Measurements from ENCODE around the gene SREK1IP1. TPM values are rescaled to one million over a fixed set of nuclear protein-coding genes. Genes with fewer than 3 reads are reported as not detected.

The SREK1IP1 gene
- total RNA-seq, 6 experiments from 2014 or later: 4.2 to 9.9 (median 7.3) TPM

GRCh38 chr5:64773533-64773932, 5.0 kb upstream of the SREK1IP1 start:
- no peak for ATAC-seq
- no peak for TF ChIP-seq POLR2A (IDR thresholded peaks at IDR 0.05)
- TF ChIP-seq CTCF (IDR thresholded peaks at IDR 0.05): no peak
- peaks cover 0 to 14% (median 8%) of the 10 kb centered on the region in 4 donors for H3K4me1 ChIP-seq
- H3K27ac ChIP-seq: no peak overlapping the region
- WGBS (ENCODE audit: insufficient coverage, low coverage, low lambda C conversion rate, missing lambda C conversion rate): 44% methylated on average over 1 of the region's 1 CpG
- DNase-seq: no peak
- H3K36me3 ChIP-seq: peaks cover 0 to 13% (median 0%) of the 10 kb centered on the region in 4 donors
- intact Hi-C loops (cut with DNase I): no loop called here
- H3K4me3 ChIP-seq: no peak overlapping the region
- H3K27me3 ChIP-seq: no peaks in the 10 kb centered on the region
- H3K9me3 ChIP-seq: no peaks in the 10 kb centered on the region

GRCh38 chr5:64771736-64772135, 3.2 kb upstream of the SREK1IP1 start:
- intact Hi-C loops (cut with DNase I): no loop called here
- WGBS (ENCODE audit: insufficient coverage, low coverage, low lambda C conversion rate, missing lambda C conversion rate): 72% methylated on average over 4 of the region's 4 CpGs
- no peak for ATAC-seq
- no peak for DNase-seq
- Histone ChIP-seq H3K4me3 (no peak overlapping the region), H3K36me3 (peaks cover 0 to 13% (median 0%) of the 10 kb centered on the region in 4 donors), H3K27me3 (no peaks in the 10 kb centered on the region), H3K27ac (no peak overlapping the region), H3K4me1 (peaks cover 0 to 23% (median 13%) of the 10 kb centered on the region in 4 donors), H3K9me3 (no peaks in the 10 kb centered on the region)
- TF ChIP-seq CTCF (IDR thresholded peaks at IDR 0.05) (no peak), POLR2A (IDR thresholded peaks at IDR 0.05) (no peak)

DNA sequence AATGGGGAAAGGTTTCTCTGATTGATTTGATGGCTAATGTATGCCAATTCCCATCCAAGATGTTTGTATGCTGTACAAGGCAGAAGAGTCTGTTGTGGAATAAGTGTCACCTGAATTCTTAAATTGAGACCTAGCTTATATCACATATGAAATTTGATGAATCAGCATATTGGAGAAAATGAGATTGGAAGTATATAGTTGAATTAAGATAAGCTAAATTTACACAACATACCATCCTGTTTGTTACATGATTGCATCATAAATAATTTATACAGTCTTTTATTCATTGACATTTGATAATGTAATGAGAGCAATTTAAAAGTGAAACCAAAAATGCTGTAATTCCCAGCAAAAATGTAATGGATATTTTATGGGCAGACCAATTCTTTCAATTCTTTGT, 1.4 kb upstream of the SREK1IP1 start:
- TF ChIP-seq CTCF (IDR thresholded peaks at IDR 0.05): no peak
- no peak for TF ChIP-seq POLR2A (IDR thresholded peaks at IDR 0.05)
- Histone ChIP-seq H3K4me1 (peaks cover 0 to 29% (median 17%) of the 10 kb centered on the region in 4 donors), H3K4me3 (peak overlapping the region; percentile 72 to 93 (median 74)), H3K27ac (no peak overlapping the region), H3K9me3 (no peaks in the 10 kb centered on the region), H3K36me3 (peaks cover 0 to under 1% (median 0%) of the 10 kb centered on the region in 4 donors), H3K27me3 (no peaks in the 10 kb centered on the region)
- intact Hi-C loops (cut with DNase I): no loop called here
- ATAC-seq: no peak
- DNase-seq: no peak

GRCh38 chr5:64767959-64768357, 533 bp downstream of the SREK1IP1 start:
- H3K27me3 ChIP-seq: no peaks in the 10 kb centered on the region
- H3K27ac ChIP-seq: peak overlapping the region; percentile 83 to 96 (median 92)
- peaks cover 0 to 29% (median 17%) of the 10 kb centered on the region in 4 donors for H3K4me1 ChIP-seq
- no peak for TF ChIP-seq CTCF (IDR thresholded peaks at IDR 0.05)
- peak; percentile 41 to 51 (median 44) for ATAC-seq
- intact Hi-C loops (cut with DNase I): no loop called here
- H3K4me3 ChIP-seq: peak overlapping the region; percentile 72 to 93 (median 74)
- peaks cover 0 to 5% (median 0%) of the 10 kb centered on the region in 4 donors for H3K36me3 ChIP-seq
- WGBS (ENCODE audit: insufficient coverage, low coverage, low lambda C conversion rate, missing lambda C conversion rate): 2% methylated on average over 9 of the region's 10 CpGs
- DNase-seq: peak in 2 of 3 donors; percentile 21 to 45
- H3K9me3 ChIP-seq: no peaks in the 10 kb centered on the region

DNA sequence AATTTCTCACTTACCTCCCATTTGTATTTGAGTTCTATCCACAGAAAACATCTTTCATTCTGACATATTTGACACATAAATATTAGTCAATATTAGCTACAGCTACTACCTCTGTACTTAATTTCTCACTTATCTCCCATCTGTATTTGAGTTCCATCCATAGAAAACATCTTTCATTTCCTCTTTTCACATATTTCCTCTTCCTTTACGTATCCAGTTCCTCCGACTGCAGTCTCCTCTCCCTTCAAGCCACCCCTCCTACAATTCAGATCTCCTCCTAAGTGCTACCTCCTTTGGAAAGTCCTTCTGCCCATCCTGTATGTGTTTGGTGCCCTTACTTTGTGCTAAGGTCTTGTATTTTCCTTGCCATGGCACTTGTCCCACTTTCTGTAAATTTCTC, 1.6 kb downstream of the SREK1IP1 start:
- 66% methylated on average over 2 of the region's 2 CpGs for WGBS (ENCODE audit: insufficient coverage, low coverage, low lambda C conversion rate, missing lambda C conversion rate)

More for the DNA sequence above, 1.6 kb downstream of the SREK1IP1 start:
- Histone ChIP-seq H3K27ac (no peak overlapping the region), H3K9me3 (no peaks in the 10 kb centered on the region), H3K4me1 (peaks cover 0 to 29% (median 17%) of the 10 kb centered on the region in 4 donors), H3K36me3 (peaks cover 0 to 5% (median 0%) of the 10 kb centered on the region in 4 donors), H3K4me3 (peak overlapping the region in 2 of 3 donors; percentile 72 to 93), H3K27me3 (no peaks in the 10 kb centered on the region)
- ATAC-seq (no peak), DNase-seq (no peak)
- TF ChIP-seq POLR2A (IDR thresholded peaks at IDR 0.05): no peak
- no peak for TF ChIP-seq CTCF (IDR thresholded peaks at IDR 0.05)
- intact Hi-C loops (cut with DNase I): no loop called here
